Stimulated activated CD4-positive, alpha-beta T cell treated with anti-CD3 and anti-CD28 coated beads, Interleukin-4, amount 100 ng/mL, for 48 hours (primary cell): Measurements from ENCODE around the gene PRKAG2.
"Not testable (repeated sequence)": the region's sequence is repeated elsewhere in the genome, so short reads cannot be mapped to it uniquely, and the experiment has no call there.

Experiments
- DNase-seq, 2 donors: peaks; one replicate each; pipeline ENCODE4 v3.0.0-alpha.2; 2020; ENCODE audit warnings: low read depth in 2 of 2

Gene PRKAG2

GRCh38 chr7:151802469-151802846 lies 74.5 kb downstream of the PRKAG2 start:
- DNase-seq = no peak

- no peak for DNase-seq
Measured at GRCh38 chr7:151801782-151802468, 75.0 kb downstream of the PRKAG2 start.

GRCh38 chr7:151801291-151801690 lies 75.6 kb downstream of the PRKAG2 start:
- no peak for DNase-seq

GRCh38 chr7:151800861-151801260 lies 76.1 kb downstream of the PRKAG2 start:
- DNase-seq = no peak

GRCh38 chr7:151800391-151800790 lies 76.5 kb downstream of the PRKAG2 start:
- no peak for DNase-seq

GRCh38 chr7:151799506-151799905 lies 77.4 kb downstream of the PRKAG2 start:
- DNase-seq = no peak

GRCh38 chr7:151798851-151799448 lies 78.0 kb downstream of the PRKAG2 start:
- no peak for DNase-seq

- not testable (repeated sequence) for DNase-seq
Measured at GRCh38 chr7:151797667-151798307, 79.1 kb downstream of the PRKAG2 start.

- DNase-seq = no peak
Measured at GRCh38 chr7:151796871-151797537, 79.9 kb downstream of the PRKAG2 start.

GRCh38 chr7:151796091-151796870 lies 80.6 kb downstream of the PRKAG2 start:
- DNase-seq = no peak

- DNase-seq = peak; percentile 72 to 83
Measured at GRCh38 chr7:151795168-151795811, 81.6 kb downstream of the PRKAG2 start.

GRCh38 chr7:151794508-151795167 lies 82.3 kb downstream of the PRKAG2 start:
- DNase-seq = no peak

- no peak for DNase-seq
Measured at GRCh38 chr7:151793991-151794507, 82.9 kb downstream of the PRKAG2 start.

GRCh38 chr7:151793531-151793951 lies 83.4 kb downstream of the PRKAG2 start:
- DNase-seq = no peak

GRCh38 chr7:151792636-151793035 lies 84.3 kb downstream of the PRKAG2 start:
- no peak for DNase-seq

GRCh38 chr7:151792086-151792485 lies 84.8 kb downstream of the PRKAG2 start:
- no peak for DNase-seq

GRCh38 chr7:151790830-151791620 lies 85.9 kb downstream of the PRKAG2 start:
- no peak for DNase-seq

- no peak for DNase-seq
Measured at GRCh38 chr7:151790095-151790829, 86.7 kb downstream of the PRKAG2 start.

GRCh38 chr7:151789380-151789947 lies 87.5 kb downstream of the PRKAG2 start:
- no peak for DNase-seq
